PC-3 (cell line): ENCODE data around the gene LRRC47. TPM values are rescaled to one million over a fixed set of nuclear protein-coding genes. Genes with fewer than 3 reads are reported as not detected.

Source experiments
- ATAC-seq: fragments of 200-7000 bp; cut with Tn5 transposase; 2 replicates; pipeline ENCODE4 v1.9.1; 2020; ENCODE audit warnings: mild to moderate bottlenecking, moderate library complexity
- BruUV-seq: library from RNA; stranded (reverse); fragments of 400-500 nt; replicated peaks from 2 replicates; lab custom pipeline; 2021; lab: Mats Ljungman, UMichigan
- CTCF ChIA-PET: fragments of 300-600 bp; sonication (Branson Sonifier 250); formaldehyde crosslinking; loops from one replicate; lab custom pipeline; 2022; ENCODE audit warnings: antibody characterized with exemption; lab: Charles Lee
- POLR2A ChIA-PET: fragments of 300-600 bp; sonication (Branson Sonifier 250); formaldehyde crosslinking; loops from one replicate; lab custom pipeline; 2022; ENCODE audit warnings: antibody characterized with exemption; ENCODE audit not compliant: unreplicated experiment; lab: Charles Lee
- DNase-seq: peaks from one replicate; pipeline ENCODE4 v3.0.0-alpha.2; 2015
- H2AFZ ChIP-seq: fragments of 300-600 bp; sonication (generic); 2 replicates; pipeline ENCODE4 v1.6.0; 2016; ENCODE audit warnings: antibody characterized with exemption, low read length
- H3F3A ChIP-seq: fragments of 300-600 bp; sonication (generic); one replicate; pipeline ENCODE4 v1.6.0; 2017; ENCODE audit warnings: antibody characterized with exemption, low read length, control low read depth, mild to moderate bottlenecking; ENCODE audit not compliant: unreplicated experiment
- H3K27ac ChIP-seq: fragments of 300-600 bp; sonication (generic); 2 replicates; pipeline ENCODE4 v1.5.1; 2016; ENCODE audit warnings: mild to moderate bottlenecking, low read length
- H3K27me3 ChIP-seq: fragments of 300-600 bp; sonication (generic); 2 replicates; pipeline ENCODE4 v1.6.1; 2016; ENCODE audit warnings: low read length, mixed read lengths
- H3K36me3 ChIP-seq: fragments of 300-600 bp; sonication (generic); 2 replicates; pipeline ENCODE4 v1.6.1; 2016; ENCODE audit warnings: low read depth, mixed run types, low read length, mixed read lengths
- H3K4me1 ChIP-seq: fragments of 300-600 bp; sonication (generic); 2 replicates; pipeline ENCODE4 v1.5.1; 2016; ENCODE audit warnings: low read length; ENCODE audit not compliant: insufficient read depth
- H3K4me2 ChIP-seq: fragments of 300-600 bp; sonication (generic); 2 replicates; pipeline ENCODE4 v1.6.0; 2016; ENCODE audit warnings: low read length
- H3K4me3 ChIP-seq: fragments of 300-600 bp; sonication (generic); 2 replicates; pipeline ENCODE4 v1.5.1; 2016; ENCODE audit warnings: mild to moderate bottlenecking, low read length, mixed read lengths
- H3K79me2 ChIP-seq: fragments of 300-600 bp; sonication (generic); 2 replicates; pipeline ENCODE4 v1.6.1; 2017; ENCODE audit warnings: low read length, mixed read lengths
- H3K9ac ChIP-seq: fragments of 300-600 bp; sonication (generic); 2 replicates; pipeline ENCODE4 v1.6.0; 2016; ENCODE audit warnings: mild to moderate bottlenecking, low read length
- H3K9me2 ChIP-seq: fragments of 300-600 bp; sonication (generic); replicated peaks from 2 replicates; pipeline ENCODE4 v1.6.1; 2016; ENCODE audit warnings: mixed run types, low read length, mixed read lengths
- H3K9me3 ChIP-seq: fragments of 300-600 bp; sonication (generic); 2 replicates; pipeline ENCODE4 v1.6.1; 2016; ENCODE audit warnings: low read length, mixed read lengths
- H4K20me1 ChIP-seq: fragments of 300-600 bp; sonication (generic); 2 replicates; pipeline ENCODE4 v1.6.1; 2016; ENCODE audit warnings: low read length, mixed read lengths
- CTCF ChIP-seq: fragments of 300-600 bp; sonication (generic); conservative IDR thresholded peaks from 2 replicates; pipeline ENCODE4 v1.5.1; 2017; ENCODE audit warnings: antibody characterized with exemption, low read depth, mild to moderate bottlenecking, low read length
- EZH2 ChIP-seq: fragments of 300-600 bp; sonication (generic); IDR thresholded peaks from one replicate; pipeline ENCODE4 v1.6.1; 2017; ENCODE audit warnings: antibody characterized with exemption, mild to moderate bottlenecking, low read length; ENCODE audit not compliant: unreplicated experiment
- EZH2phosphoT487 ChIP-seq: fragments of 300-600 bp; sonication (generic); IDR thresholded peaks from 2 replicates; pipeline ENCODE4 v1.6.1; 2018; ENCODE audit warnings: mild to moderate bottlenecking, antibody characterized with exemption, low read length, borderline replicate concordance
- intact Hi-C: fragments of 100-400 bp; cut with micrococcal nuclease; formaldehyde crosslinking; loops from 2 replicates; pipeline ENCODE4 v1.9.0; 2023
- total RNA-seq: library from RNA; depleted of rRNA; stranded (reverse); fragments of >200 nt; gene quantifications from 2 replicates; pipeline ENCODE4 v1.2.3, GENCODE V29; 2014

The LRRC47 gene
- total RNA-seq, 1 experiment from 2014 or later: 77.4 TPM

- Histone ChIP-seq H3K9ac (no peak overlapping the region), H3K9me2 (no peaks in the 10 kb centered on the region), H3K4me3 (no peak overlapping the region), H3K79me2 (no peaks in the 10 kb centered on the region), H3K36me3 (peaks cover 61% of the 10 kb centered on the region), H4K20me1 (no peaks in the 10 kb centered on the region), H2AFZ (no peak overlapping the region), H3K9me3 (no peaks in the 10 kb centered on the region), H3K27me3 (no peaks in the 10 kb centered on the region), H3K4me2 (no peak overlapping the region), H3K4me1 (no peaks in the 10 kb centered on the region), H3K27ac (no peak overlapping the region), H3F3A (no peaks in the 10 kb centered on the region)
- intact Hi-C loops: no loop called here
- peak; percentile 51; the same call in 1 of the 2 replicates for ATAC-seq
- POLR2A ChIA-PET: no interaction called here
- TF ChIP-seq EZH2phosphoT487 (no peak), CTCF (0 out of 2 replicates have a peak, but pooled peaks have one; percentile 10), EZH2 (no peak)
- DNase-seq: peak; percentile 37
- CTCF ChIA-PET: no interaction called here
- no TSS peak for BruUV-seq
Observed at GRCh38 chr1:3827813-3828307, 31.6 kb upstream of the LRRC47 start.

- Histone ChIP-seq H3K79me2 (no peaks in the 10 kb centered on the region), H3K36me3 (peaks cover 52% of the 10 kb centered on the region), H2AFZ (no peak overlapping the region), H3K4me1 (no peaks in the 10 kb centered on the region), H3K9me3 (no peaks in the 10 kb centered on the region), H3K9ac (no peak overlapping the region), H3K4me2 (no peak overlapping the region), H4K20me1 (no peaks in the 10 kb centered on the region), H3K9me2 (no peaks in the 10 kb centered on the region), H3F3A (no peaks in the 10 kb centered on the region), H3K27ac (no peak overlapping the region), H3K4me3 (no peak overlapping the region), H3K27me3 (no peaks in the 10 kb centered on the region)
- no peak for ATAC-seq
- intact Hi-C loops: no loop called here
- ChIA-PET CTCF (no interaction called here), POLR2A (no interaction called here)
- no peak for TF ChIP-seq CTCF
- no peak for TF ChIP-seq EZH2phosphoT487
- no peak for TF ChIP-seq EZH2
- BruUV-seq: no TSS peak
- DNase-seq: no peak
Observed at GRCh38 chr1:3825356-3825755, 29.1 kb upstream of the LRRC47 start.

- no peak overlapping the region for H2AFZ ChIP-seq
- no TSS peak for BruUV-seq
- H3K4me3 ChIP-seq: no peak overlapping the region
- CTCF ChIA-PET: no interaction called here
- POLR2A ChIA-PET: no interaction called here
- H3K9ac ChIP-seq: no peak overlapping the region
- peaks cover 45% of the 10 kb centered on the region for H3K36me3 ChIP-seq
- no peaks in the 10 kb centered on the region for H3K9me2 ChIP-seq
- DNase-seq (no peak), ATAC-seq (no peak)
- H3K4me1 ChIP-seq: no peaks in the 10 kb centered on the region
- no peaks in the 10 kb centered on the region for H4K20me1 ChIP-seq
- H3K27me3 ChIP-seq: no peaks in the 10 kb centered on the region
- H3K79me2 ChIP-seq: no peaks in the 10 kb centered on the region
- no peaks in the 10 kb centered on the region for H3K9me3 ChIP-seq
- TF ChIP-seq EZH2 (no peak), CTCF (no peak), EZH2phosphoT487 (no peak)
- H3K27ac ChIP-seq: no peak overlapping the region
- intact Hi-C loops: no loop called here
- H3K4me2 ChIP-seq: no peak overlapping the region
- no peaks in the 10 kb centered on the region for H3F3A ChIP-seq
Observed at GRCh38 chr1:3824650-3825049, 28.4 kb upstream of the LRRC47 start.
